Left lung (tissue), 10 donors: ENCODE data around the gene SPEM1. TPM values are rescaled to one million over a fixed set of nuclear protein-coding genes. Genes with fewer than 3 reads are reported as not detected.

Experiments used
- ATAC-seq: fragments of 200-7000 bp; cut with Tn5 transposase; one replicate; pipeline ENCODE4 v1.9.1; 2020; ENCODE audit warnings: moderate library complexity
- DNase-seq, 4 donors: peaks; one replicate each; pipeline ENCODE4 v3.0.0-alpha.2; 2013 to 2020
- H3K27ac ChIP-seq, 2 donors: fragments of 200-600 bp; sonication (generic) in 1 of 2; one replicate each; pipeline versions ENCODE4 v1.5.0 to v1.8.0; 2020 to 2021
- H3K27me3 ChIP-seq, 2 donors: fragments of 200-600 bp; sonication (generic) in 1 of 2; one replicate each; pipeline versions ENCODE4 v1.5.0 to v1.8.0; 2020 to 2021
- H3K36me3 ChIP-seq, 2 donors: fragments of 200-600 bp; sonication (generic) in 1 of 2; one replicate each; pipeline versions ENCODE4 v1.5.0 to v1.8.0; 2020 to 2021
- H3K4me1 ChIP-seq, 2 donors: fragments of 200-600 bp; one replicate each; pipeline ENCODE4 v1.8.0; 2021
- H3K4me3 ChIP-seq, 2 donors: fragments of 200-600 bp; sonication (generic) in 1 of 2; one replicate each; pipeline versions ENCODE4 v1.5.0 to v1.8.0; 2020 to 2021; ENCODE audit warnings: mild to moderate bottlenecking in 1 of 2
- H3K9me3 ChIP-seq, 2 donors: fragments of 200-600 bp; sonication (generic) in 1 of 2; one replicate each; pipeline versions ENCODE4 v1.5.0 to v1.8.0; 2020 to 2021
- CTCF ChIP-seq, 2 donors: fragments of 200-600 bp; sonication (generic) in 1 of 2; IDR thresholded peaks; one replicate each; pipeline versions ENCODE4 v1.5.0 to v1.8.0; 2021; ENCODE audit warnings: antibody characterized with exemption in 2 of 2
- intact Hi-C, 2 donors: fragments of 100-400 bp; cut with DNase I; formaldehyde crosslinking; loops; one replicate each; pipeline versions ENCODE4 v1.11.2 to v1.14.2; 2022
- polyA plus RNA-seq, 6 donors: library from polyadenylated mRNA; unstranded; fragments of 120-200 nt; gene quantifications; one replicate each; pipeline ENCODE4 v1.2.1, GENCODE V29; 2013; ENCODE audit not compliant: insufficient read length in 6 of 6
- total RNA-seq, 2 donors: library from RNA; stranded (reverse); fragmentation: NEBNext Ultra II Directional; extraction: Animal tissue kit (Norgen Biotek cat#: 25700); gene quantifications; one replicate each; pipeline ENCODE4 v1.2.1, GENCODE V29; 2021
- donor health status: DM: no; HTN: yes; CAD: no.
- donor health status: DM: no; HTN: no; CAD: no.

Gene SPEM1
- total and polyA plus RNA-seq, 8 donors, result not detected

- H3K9me3 ChIP-seq, result no peaks in the 10 kb centered on the region
- intact Hi-C loops, result no loop called here
- H3K4me1 ChIP-seq, result no peaks in the 10 kb centered on the region
- no peaks in the 10 kb centered on the region for H3K36me3 ChIP-seq
- TF ChIP-seq CTCF (IDR thresholded peaks at IDR 0.05), result no peak
- H3K4me3 ChIP-seq, result no peak overlapping the region
- no peak overlapping the region for H3K27ac ChIP-seq
- DNase-seq, result peak in 1 of 4 donors; percentile 65
- H3K27me3 ChIP-seq, result no peaks in the 10 kb centered on the region
- ATAC-seq, result no peak
These were observed 6.2 kb downstream of the SPEM1 start for GRCh38 chr17:7426203-7426863.

DNA sequence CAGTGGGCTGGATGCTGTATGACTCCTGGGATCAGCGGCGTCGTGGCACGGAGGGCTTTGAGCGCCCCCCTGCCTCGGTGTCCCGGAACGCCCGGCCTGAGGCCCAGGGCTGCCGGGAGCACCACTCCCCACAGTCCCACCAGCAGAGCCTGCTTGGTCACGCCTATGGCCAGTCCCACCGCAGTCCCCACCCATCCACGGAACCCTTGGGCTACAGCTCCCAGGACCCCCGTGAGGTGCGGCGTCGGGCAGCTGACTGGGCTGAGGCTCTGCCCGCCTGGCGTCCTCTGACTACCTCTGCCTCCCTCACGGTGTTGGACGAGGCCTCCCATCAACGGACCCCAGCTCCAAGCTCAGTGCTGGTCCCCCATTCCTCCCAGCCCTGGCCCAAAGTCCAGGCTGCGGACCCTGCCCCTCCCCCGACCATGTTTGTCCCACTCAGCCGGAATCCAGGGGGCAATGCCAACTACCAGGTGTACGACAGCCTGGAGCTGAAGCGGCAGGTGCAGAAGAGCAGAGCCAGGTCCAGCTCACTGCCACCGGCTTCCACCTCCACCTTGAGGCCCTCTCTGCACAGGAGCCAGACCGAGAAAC lies 6.9 kb downstream of the SPEM1 start:
- TF ChIP-seq CTCF (IDR thresholded peaks at IDR 0.05), result no peak
- H3K4me1 ChIP-seq, result no peaks in the 10 kb centered on the region
- DNase-seq (peak in 1 of 4 donors; percentile 41), ATAC-seq (no peak)
- no peaks in the 10 kb centered on the region for H3K9me3 ChIP-seq
- no peaks in the 10 kb centered on the region for H3K27me3 ChIP-seq
- no peak overlapping the region for H3K27ac ChIP-seq
- intact Hi-C loops, result no loop called here
- no peaks in the 10 kb centered on the region for H3K36me3 ChIP-seq
- H3K4me3 ChIP-seq, result no peak overlapping the region

DNA sequence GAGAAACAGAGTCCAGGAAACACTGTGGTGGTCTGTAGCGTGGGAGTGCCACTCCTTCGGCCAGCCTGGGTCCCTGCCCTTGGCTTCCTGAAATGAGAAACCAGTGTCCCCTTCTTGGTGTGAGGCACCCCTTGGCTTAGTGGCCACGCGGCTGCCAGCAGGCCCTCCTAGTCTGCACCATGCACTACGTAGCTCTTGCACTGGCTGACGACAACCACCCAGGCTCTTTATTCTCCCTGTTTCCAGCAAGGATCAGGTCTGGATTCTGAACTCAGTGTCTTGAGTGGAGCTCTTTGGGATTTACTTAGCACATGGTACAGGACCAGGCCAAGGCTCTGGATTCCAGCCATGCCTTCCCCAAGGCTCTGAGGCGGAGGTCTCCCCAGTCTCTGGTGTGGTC lies 7.4 kb downstream of the SPEM1 start:
- ATAC-seq, result no peak
- Histone ChIP-seq H3K36me3 (no peaks in the 10 kb centered on the region), H3K27me3 (no peaks in the 10 kb centered on the region), H3K9me3 (no peaks in the 10 kb centered on the region), H3K27ac (no peak overlapping the region), H3K4me1 (no peaks in the 10 kb centered on the region), H3K4me3 (no peak overlapping the region)
- no peak for TF ChIP-seq CTCF (IDR thresholded peaks at IDR 0.05)
- intact Hi-C loops, result no loop called here
- DNase-seq, result no peak

- no peak within 1 kb of the TSS for H3K4me3 ChIP-seq
- H3K36me3 ChIP-seq, result no peaks in the 10 kb centered on the region
- ATAC-seq (no peak), DNase-seq (no peak)
- intact Hi-C loops, result no loop called here
- H3K27ac ChIP-seq, result no peak within 1 kb of the TSS
- H3K9me3 ChIP-seq, result no peaks in the 10 kb centered on the region
- TF ChIP-seq CTCF (IDR thresholded peaks at IDR 0.05), result no peak
- H3K27me3 ChIP-seq, result no peaks in the 10 kb centered on the region
- no peaks in the 10 kb centered on the region for H3K4me1 ChIP-seq
These were observed 8.4 kb downstream of the SPEM1 start, which contains the start of gene SPEM3 for GRCh38 chr17:7428557-7428956. SPEM3 (plus strand) TSS chr17:7428857; CDS start chr17:7428903, 46 bp downstream.

DNA sequence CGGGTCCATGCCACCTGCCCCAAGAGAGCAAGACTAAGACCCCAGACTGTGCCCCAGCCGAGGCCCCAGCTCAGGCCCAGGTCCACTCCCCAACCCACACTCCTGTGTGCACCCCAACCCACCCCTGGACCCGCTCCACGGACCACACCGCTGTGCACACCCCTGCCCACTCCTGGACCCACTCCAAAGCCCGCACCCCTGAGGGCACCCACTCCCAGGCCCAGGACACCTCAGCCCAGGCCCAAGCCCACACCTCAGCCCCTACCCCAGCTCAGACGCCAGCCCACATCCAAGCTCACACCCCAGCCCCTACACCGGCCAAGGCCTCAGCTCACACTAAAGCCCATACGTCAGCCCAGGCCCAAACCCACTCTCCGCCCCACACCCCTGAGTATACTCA lies 9.6 kb downstream of the SPEM1 start:
- Histone ChIP-seq H3K9me3 (no peaks in the 10 kb centered on the region), H3K4me1 (peaks cover 0 to 2% of the 10 kb centered on the region in 2 donors), H3K27ac (no peak overlapping the region), H3K4me3 (no peak overlapping the region), H3K36me3 (no peaks in the 10 kb centered on the region), H3K27me3 (no peaks in the 10 kb centered on the region)
- TF ChIP-seq CTCF (IDR thresholded peaks at IDR 0.05), result no peak
- ATAC-seq (no peak), DNase-seq (peak in 1 of 4 donors; percentile 74)
- intact Hi-C loops, result loop anchor here in 1 of 2 donors (10.0 kb wide), 1 partner anchor 75 kb away; the partner anchor contains the start of genes KCTD11 and TMEM95
